GM20431 (cell line): ENCODE measurements around the gene NSD2.
"Not testable (repeated sequence)": the region's sequence is repeated elsewhere in the genome, so short reads cannot be mapped to it uniquely, and the experiment has no call there.

Experiments used
- in situ Hi-C: fragments of 300-500 bp; cut with MseI, MboI; formaldehyde crosslinking; loops from one replicate; pipeline ENCODE4 v1.15.0; 2020; ENCODE audit warnings: low sequenced_read_pairs; ENCODE audit not compliant: unreplicated experiment

NSD2 gene

GRCh38 chr4:1895971-1896657, 24.9 kb downstream of the NSD2 start:
- in situ Hi-C loops: no loop called here

GRCh38 chr4:1896658-1896991, 25.4 kb downstream of the NSD2 start:
- in situ Hi-C loops: no loop called here

- in situ Hi-C loops: no loop called here
Observed at GRCh38 chr4:1898007-1898406, 26.8 kb downstream of the NSD2 start.

GRCh38 chr4:1898681-1899080, 27.5 kb downstream of the NSD2 start:
- in situ Hi-C loops: no loop called here

- in situ Hi-C loops: loop anchor here (10.0 kb wide), 1 partner anchor 155 kb away; no protein-coding TSS in a partner anchor
Observed at GRCh38 chr4:1899149-1900086, 28.2 kb downstream of the NSD2 start.

GRCh38 chr4:1900087-1900433, 28.9 kb downstream of the NSD2 start:
- in situ Hi-C loops: loop anchor here (10.0 kb wide), 1 partner anchor 155 kb away; no protein-coding TSS in a partner anchor

GRCh38 chr4:1900624-1901023, 29.4 kb downstream of the NSD2 start:
- in situ Hi-C loops: loop anchor here (10.0 kb wide), 1 partner anchor 156 kb away; no protein-coding TSS in a partner anchor

GRCh38 chr4:1901127-1901526, 29.9 kb downstream of the NSD2 start:
- in situ Hi-C loops: loop anchor here (10.0 kb wide), 1 partner anchor 156 kb away; no protein-coding TSS in a partner anchor

GRCh38 chr4:1902243-1902642, 31.1 kb downstream of the NSD2 start:
- in situ Hi-C loops: loop anchor here (10.0 kb wide), 1 partner anchor 157 kb away; no protein-coding TSS in a partner anchor

- in situ Hi-C loops: loop anchor here (10.0 kb wide), 1 partner anchor 158 kb away; no protein-coding TSS in a partner anchor
Observed at GRCh38 chr4:1903035-1903434, 31.8 kb downstream of the NSD2 start.

GRCh38 chr4:1904042-1904441, 32.8 kb downstream of the NSD2 start:
- in situ Hi-C loops: loop anchor here (10.0 kb wide), 1 partner anchor 159 kb away; no protein-coding TSS in a partner anchor

GRCh38 chr4:1907848-1908525, 36.8 kb downstream of the NSD2 start:
- in situ Hi-C loops: loop anchor here (10.0 kb wide), 1 partner anchor 163 kb away; no protein-coding TSS in a partner anchor

GRCh38 chr4:1909696-1910095, 38.5 kb downstream of the NSD2 start:
- in situ Hi-C loops: loop anchor here (10.0 kb wide), 1 partner anchor 165 kb away; no protein-coding TSS in a partner anchor

GRCh38 chr4:1910643-1911042, 39.5 kb downstream of the NSD2 start:
- in situ Hi-C loops: no loop called here

GRCh38 chr4:1911316-1911715, 40.1 kb downstream of the NSD2 start:
- in situ Hi-C loops: not testable (repeated sequence)

- in situ Hi-C loops: no loop called here
Observed at GRCh38 chr4:1922821-1923220, 51.6 kb downstream of the NSD2 start.

GRCh38 chr4:1927675-1928074, 56.5 kb downstream of the NSD2 start:
- in situ Hi-C loops: no loop called here

GRCh38 chr4:1928356-1929239, 57.4 kb downstream of the NSD2 start:
- in situ Hi-C loops: no loop called here

GRCh38 chr4:1932736-1933135, 61.5 kb downstream of the NSD2 start:
- in situ Hi-C loops: no loop called here
